HG03342 (cell line): ENCODE results near the gene ITGAE.
A peak's percentile ranks its signal among the peaks of the same experiment; 100 is the strongest.

Source experiments
- ATAC-seq: cut with Tn5 transposase; IDR thresholded peaks from one replicate; pipeline ENCODE4 v1.9.1; 2021; ENCODE audit warnings: mild to moderate bottlenecking, moderate library complexity; ENCODE audit not compliant: unreplicated experiment

Gene ITGAE

GRCh38 chr17:3762922-3763776 is 37.8 kb downstream of the ITGAE start:
- ATAC-seq, result peak; percentile 68

- no peak for ATAC-seq
Observed at GRCh38 chr17:3761918-3762380, 39.0 kb downstream of the ITGAE start.

- no peak for ATAC-seq
Observed at GRCh38 chr17:3761036-3761917, 39.7 kb downstream of the ITGAE start.

DNA sequence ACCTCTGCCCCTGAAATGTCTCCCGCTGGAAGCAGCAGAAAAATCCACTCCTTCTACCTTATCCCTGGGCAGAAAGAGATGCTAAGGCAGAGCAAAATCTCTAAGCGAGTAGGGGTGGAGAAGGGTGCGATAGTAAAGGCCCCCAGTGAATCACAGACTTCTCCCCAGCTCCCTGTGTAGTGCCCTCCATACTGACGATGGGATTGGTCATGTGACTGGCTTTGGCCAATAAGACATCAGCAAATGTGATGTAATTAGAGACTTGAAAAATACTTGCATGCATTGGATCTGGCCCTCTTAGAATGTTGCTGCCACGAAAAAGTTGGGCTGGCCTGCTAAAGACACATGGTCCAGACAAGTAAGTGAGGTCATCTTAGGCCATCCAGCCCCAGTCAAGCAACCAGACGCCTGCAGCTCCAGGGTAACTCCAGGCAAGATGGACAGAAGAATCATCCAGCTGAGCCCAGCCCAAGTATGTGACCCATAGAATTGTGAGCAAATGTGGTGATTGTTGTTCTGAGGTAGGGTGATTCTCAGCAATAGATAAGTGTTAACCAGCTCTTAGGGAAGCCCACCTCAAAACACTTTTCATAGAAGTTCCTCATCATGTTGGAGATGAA is 41.3 kb downstream of the ITGAE start:
- no peak for ATAC-seq

DNA sequence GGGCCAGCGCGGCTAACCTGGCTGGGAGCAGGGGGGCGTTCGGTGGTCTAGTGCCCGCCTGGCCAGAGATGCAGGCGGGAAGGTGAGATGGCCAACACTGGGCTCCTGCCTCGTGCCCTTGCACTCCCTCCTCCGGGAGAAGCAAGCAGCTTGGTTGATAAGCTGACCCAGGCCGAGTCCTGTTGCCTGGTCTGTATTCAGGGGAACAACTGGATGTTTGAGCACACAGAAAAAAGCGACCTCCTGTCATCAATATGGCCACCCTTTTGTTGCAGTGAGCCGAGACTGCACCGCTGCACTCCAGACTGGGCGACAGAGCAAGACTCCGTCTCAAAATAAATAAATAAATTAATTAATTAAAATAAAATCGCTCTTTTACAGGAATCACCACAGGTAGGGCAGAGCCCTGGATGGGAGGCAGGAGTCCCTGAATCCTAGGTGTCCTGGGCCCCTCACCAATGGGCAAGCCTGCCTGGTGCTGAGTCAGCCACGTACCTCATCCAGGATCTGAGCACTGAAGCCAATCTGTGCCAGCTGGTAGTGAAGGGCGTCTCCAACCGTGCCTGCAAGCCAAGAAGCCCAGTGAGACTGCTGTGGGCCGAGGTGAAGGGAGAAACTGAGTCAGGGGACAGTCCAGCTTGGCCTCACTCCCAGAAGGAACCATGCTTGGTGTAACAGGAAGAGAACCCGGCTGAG is 45.5 kb downstream of the ITGAE start:
- no peak for ATAC-seq

GRCh38 chr17:3754458-3755334 is 46.3 kb downstream of the ITGAE start:
- ATAC-seq, result no peak

DNA sequence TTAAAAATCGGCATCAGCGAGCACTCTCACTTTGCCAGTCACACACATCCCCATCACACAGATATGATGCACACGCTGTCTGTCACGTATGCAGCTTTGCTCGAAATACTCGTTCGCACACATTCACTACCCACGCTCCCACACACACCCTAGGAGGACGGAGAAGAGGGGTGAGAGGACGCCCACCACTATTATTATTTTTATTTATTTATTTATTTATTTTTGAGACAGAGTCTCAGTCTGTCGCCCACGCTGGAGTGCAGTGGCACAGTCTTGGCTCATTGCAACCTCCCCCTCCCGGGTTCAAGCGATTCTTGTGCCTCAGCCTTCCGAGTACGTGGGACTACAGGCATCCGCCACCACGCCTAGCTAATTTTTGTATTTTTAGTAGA is 46.9 kb downstream of the ITGAE start:
- ATAC-seq, result no peak

DNA sequence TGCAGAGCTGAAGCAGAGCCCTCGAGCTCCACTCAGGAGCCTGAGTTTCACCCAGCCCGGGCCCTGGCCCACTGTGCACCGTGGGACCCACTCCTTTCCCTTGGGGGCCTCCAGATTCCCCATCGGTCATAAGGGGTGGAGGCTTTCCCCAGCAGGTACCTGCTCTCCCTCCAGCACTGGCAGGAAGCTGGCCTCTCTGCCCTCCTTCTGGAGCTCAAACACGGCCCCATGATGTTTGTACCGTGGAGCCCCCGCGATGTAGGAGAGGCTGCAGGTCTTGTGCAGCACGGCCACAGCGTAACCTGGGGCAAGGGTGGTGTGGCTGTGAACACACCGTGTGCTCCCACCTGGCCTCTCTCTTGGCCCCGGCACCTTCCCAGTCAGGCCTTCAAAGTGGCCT is 47.4 kb downstream of the ITGAE start:
- ATAC-seq, result no peak

- no peak for ATAC-seq
Observed at GRCh38 chr17:3751836-3752235, 49.2 kb downstream of the ITGAE start.

DNA sequence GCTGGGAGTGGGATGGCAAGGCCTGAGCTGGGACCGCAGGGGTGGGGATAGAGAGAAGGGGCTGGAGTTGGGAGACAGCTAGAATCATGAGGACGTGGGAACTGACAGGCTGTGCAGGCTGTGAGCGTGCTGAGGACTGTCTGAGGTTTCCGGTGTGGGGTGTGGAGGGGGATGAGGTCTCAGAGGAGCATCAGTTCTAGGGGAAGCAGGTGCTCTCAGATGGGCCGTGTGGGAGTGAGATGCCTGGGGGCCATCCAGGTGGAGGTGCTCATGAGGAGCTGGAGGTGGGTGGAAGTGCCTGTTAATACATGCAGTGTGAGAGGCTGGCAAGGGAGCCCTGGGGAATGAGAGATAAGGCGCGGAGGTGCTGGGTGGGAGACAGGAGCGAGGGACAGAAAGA is 50.1 kb downstream of the ITGAE start:
- no peak for ATAC-seq

DNA sequence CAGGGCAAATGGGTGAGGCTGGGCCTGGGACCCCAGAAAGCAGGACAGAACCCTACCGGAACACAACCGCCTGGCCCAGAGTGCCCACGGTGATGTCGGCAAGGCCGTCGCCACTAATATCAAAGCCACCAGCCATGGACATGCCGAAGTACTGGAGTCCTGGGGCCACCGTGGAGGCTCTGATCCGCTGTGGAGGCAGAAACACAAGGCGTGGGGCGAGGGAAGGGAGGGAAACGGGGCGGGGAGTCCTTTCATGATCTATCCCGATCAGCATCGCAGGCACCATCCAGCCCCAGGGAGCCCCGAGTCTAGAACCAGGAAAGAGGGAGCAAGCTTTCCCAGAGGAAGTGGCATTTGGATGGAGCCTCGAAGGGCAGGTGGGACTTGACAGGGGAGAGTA is 50.7 kb downstream of the ITGAE start:
- no peak for ATAC-seq

- ATAC-seq, result no peak
Observed at GRCh38 chr17:3748576-3748975, 52.4 kb downstream of the ITGAE start.

GRCh38 chr17:3747805-3748204 is 53.2 kb downstream of the ITGAE start:
- ATAC-seq, result no peak

GRCh38 chr17:3745071-3745470 is 55.9 kb downstream of the ITGAE start:
- no peak for ATAC-seq

DNA sequence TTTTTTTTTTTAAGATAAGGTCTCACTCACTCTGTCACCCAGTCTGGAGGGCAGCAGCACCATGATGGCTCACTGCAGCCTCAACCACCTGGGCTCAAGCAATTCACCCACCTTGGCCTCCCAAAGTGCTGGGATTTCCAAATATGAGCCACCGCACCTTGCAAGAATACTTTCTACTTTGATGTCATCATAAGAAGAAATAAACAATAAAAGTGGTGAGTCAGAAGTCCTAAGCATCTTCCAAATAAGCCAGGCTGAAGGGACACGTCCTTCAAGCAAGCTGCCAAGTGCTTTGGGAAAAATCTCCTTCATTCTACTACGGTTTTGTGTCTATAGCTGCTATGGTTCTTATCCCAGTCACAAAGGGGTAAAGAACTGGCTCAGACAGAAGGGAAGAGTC is 57.0 kb downstream of the ITGAE start:
- no peak for ATAC-seq

GRCh38 chr17:3740611-3741073 is 60.3 kb downstream of the ITGAE start:
- no peak for ATAC-seq

DNA sequence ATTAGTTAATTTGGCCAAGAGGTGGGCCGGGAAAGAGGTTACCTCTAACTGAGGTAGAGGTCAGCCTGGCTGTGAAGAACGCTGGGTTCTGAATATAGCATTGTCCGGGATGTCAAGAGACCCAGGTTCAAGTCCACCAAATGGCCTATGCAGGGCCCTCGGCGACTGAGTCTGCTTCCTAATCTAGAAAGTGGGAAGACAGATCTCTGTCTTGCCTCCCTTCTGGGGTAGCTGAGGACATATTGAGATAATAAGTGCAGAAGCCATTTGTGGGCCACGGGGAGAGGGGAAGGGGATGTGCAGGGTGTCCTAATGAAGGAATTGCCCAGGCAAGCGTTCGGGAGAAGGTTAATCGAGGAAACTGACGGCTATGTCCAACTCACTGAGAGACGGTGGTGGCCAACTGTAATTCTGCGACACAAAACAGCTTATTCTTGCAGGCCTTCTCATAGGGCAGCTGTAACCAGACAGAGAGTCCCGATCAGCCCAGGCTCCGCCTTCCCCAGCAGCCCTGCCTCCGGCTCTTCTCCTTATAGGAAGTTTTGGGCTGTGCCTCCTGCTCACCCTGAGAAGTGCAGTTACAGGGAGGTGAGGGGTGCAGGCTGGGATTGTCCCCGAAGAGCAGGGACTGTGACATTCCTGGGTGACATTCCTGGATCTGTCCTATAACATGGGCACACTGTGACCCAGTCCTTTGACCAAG is 61.4 kb downstream of the ITGAE start:
- ATAC-seq, result no peak

DNA sequence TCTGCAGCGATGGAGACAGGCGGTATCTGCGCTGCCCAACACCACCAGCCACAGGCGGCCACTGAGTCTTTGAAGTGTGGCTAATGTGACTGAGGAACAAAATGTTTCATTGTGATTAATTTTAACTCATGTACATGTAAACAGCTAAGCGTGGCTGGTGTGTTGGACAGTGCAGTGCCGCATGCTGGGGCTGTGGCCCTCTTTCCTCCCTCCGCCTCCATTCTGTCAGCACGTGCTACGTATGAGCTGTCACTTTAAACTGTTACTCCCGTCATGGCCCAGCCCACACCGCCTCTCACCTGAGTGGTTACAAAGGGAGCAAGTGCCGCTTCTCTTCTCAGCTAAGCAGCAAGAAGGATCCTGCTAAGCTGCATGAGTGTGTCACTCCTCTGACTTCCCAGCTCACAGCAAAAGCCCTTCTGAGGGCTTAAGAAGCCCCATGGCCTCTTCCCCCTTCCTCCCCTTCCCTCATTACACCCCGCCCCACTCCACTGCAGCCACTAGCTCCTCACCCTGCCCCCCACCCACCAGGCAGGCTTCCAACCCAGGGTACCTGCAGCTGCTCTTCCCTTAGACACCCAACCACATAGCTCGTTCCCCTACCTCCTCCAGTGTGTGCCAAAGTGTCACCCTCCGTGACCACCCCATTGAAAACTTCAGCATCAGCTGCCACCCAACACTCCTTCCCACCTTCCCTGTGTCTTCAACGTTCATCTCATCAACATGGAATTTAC is 62.3 kb downstream of the ITGAE start:
- no peak for ATAC-seq
